Iris pigment epithelial cell (primary cell): ENCODE measurements around the gene SSX2IP.
"Not testable (repeated sequence)": the region's sequence is repeated elsewhere in the genome, so short reads cannot be mapped to it uniquely, and the experiment has no call there.

Experiments used
- DNase-seq: peaks from one replicate; pipeline ENCODE4 v3.0.0-alpha.2; 2011; ENCODE audit warnings: low read depth

Gene SSX2IP

GRCh38 chr1:84617349-84617748 is 72.9 kb downstream of the SSX2IP start:
- DNase-seq = no peak

GRCh38 chr1:84615790-84616189 is 74.5 kb downstream of the SSX2IP start:
- DNase-seq = no peak

DNA sequence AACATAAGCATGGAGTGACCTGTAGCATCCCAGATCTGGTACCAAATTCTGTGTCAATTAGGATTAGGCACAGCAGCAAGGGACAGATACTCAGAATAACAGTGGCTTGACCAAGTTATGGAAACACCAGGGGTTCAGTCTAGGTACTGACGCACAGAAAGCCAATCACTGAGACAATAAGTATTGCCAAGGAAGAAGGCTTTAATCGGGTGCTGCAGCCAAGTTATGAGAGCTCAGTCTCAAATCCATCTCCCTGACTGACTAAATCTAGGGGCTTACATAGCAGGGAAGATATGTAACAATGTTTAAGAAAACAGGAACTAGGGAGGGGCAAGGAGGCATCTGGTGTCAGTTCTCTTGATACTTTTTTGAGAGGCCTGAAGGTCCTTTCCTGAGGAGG is 76.4 kb downstream of the SSX2IP start:
- no peak for DNase-seq

DNA sequence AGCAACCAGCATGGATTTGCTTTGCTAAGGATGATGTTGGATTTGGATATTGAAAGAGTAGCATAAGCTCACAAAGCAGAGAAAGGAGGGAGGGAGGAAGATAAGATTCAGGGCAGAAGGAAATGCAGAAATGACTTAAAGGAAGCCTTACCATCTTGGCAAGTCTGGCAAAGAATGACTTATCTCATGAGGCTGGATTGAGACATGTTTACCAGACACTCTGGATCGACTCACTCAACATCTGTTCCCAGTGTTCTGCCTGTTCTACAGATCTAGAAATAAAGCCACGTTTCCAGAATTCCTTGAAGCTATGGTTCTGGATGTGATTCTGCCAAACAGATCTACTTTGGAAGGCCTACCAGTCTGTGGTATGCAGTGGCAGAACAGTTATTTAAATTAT is 77.2 kb downstream of the SSX2IP start:
- DNase-seq = peak; percentile 51

- DNase-seq = peak; percentile 74
Measured at GRCh38 chr1:84611796-84612195, 78.5 kb downstream of the SSX2IP start.

DNA sequence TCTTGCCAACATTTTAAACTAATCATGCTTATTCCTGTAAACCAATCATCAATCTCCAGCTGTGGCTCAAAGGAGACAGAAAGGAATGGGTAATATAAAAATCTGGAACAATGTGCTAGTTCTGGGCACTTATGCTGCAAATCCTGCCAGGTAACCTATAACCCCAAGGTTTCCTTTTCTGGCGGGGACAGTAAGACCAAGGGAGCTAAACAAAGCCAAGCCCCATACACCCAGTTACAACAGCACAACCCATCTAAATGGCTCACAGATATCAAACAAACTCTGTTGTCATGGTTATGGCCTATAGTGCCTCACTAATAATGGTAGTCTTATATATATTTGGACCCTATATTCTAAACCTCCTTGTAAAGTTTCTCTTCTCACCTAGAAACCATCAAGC is 79.2 kb downstream of the SSX2IP start:
- DNase-seq = no peak

GRCh38 chr1:84606977-84607376 is 83.3 kb downstream of the SSX2IP start:
- no peak for DNase-seq

DNA sequence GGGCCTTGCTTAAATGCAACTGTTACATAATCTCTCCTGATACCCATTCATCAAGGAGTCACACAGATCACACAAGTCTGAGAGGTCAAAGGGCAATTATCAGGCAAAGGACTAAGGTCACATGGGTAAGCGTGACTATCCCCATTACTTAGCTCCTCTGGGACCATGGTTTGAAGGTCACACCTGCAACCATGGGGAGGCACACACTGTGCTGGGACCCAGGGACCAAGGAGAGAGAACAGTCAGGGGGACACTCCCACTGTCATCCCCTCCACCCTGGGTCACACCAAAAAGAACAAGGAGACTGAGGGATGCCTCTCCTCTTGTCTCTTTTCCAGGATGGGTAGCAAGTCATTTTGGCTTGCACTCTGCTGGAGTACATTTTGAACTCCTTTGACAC is 85.1 kb downstream of the SSX2IP start:
- no peak for DNase-seq

- DNase-seq = peak; percentile 73
Measured at GRCh38 chr1:84603941-84604830, 86.1 kb downstream of the SSX2IP start.

DNA sequence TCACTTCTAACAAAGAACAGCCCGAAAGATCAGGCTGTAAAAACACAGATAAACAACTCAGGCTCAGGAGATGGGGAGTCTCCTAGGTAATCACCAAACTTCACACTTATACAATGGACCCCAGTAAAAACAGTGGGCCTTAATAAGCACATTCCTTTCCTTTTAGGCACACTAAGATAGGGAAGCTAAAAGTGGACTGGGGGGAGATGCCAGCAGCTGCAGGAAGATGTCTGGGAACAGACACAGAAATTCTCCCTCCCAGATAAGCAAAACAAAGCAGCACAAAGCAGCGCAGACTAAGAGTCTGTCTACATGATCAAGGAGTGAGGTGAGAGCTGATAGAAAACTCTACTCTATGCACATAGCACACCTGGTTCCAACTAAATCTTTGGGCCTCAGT is 87.0 kb downstream of the SSX2IP start:
- DNase-seq = peak; percentile 37

GRCh38 chr1:84600796-84601195 is 89.5 kb downstream of the SSX2IP start:
- no peak for DNase-seq

DNA sequence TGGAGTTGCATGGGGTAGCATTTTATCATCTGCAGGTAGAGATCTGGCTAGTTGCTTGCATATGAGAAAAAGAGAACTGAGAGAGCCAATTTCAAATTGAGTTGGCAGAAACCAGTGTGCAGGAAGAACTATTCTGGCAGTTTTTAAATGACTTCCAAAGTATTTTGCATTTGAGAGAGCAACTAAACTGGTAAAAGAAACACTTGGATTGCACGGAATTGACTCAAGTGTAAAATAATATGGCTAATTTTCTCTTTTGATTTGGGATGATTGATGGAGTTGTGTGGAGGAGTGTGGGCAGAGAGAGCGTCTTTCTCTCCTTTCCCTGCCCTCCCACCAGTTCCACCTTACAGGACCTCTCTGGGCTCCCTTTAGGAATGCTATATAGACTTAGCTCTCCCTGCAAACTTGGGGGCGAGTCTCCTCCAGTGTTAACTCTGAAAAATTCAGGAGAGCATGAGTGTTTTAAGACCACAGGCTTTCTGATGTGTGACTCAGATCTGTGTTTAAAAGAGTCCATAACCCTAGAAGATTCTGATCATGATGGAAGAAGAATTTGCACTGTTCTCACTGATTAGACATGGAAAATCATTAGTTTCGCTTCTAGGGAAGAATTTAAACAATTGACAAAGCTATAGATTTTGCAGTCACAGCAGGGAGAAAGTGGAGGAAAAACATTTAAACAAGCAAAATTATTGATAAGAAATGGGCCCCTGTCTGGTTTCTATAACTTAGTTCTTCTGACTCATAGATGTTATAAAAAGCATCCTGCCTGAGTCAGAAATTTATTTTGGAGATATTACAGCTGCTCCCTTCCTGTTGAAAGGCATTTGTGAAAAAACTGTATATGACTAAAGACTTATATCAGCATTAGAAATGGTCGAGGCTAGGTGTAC is 91.2 kb downstream of the SSX2IP start:
- peak; percentile 82 for DNase-seq

- DNase-seq = peak; percentile 37
Measured at GRCh38 chr1:84598418-84598817, 91.8 kb downstream of the SSX2IP start.

GRCh38 chr1:84597011-84597410 is 93.2 kb downstream of the SSX2IP start:
- no peak for DNase-seq

GRCh38 chr1:84594959-84595358 is 95.3 kb downstream of the SSX2IP start:
- not testable (repeated sequence) for DNase-seq
